Coronary artery (tissue), 2 donors: ENCODE results near the gene SLIT1.
A peak's percentile ranks its signal among the peaks of the same experiment; 100 is the strongest.

Experiments used
- DNase-seq: peaks from one replicate; pipeline ENCODE4 v3.0.0-alpha.2; 2017; ENCODE audit warnings: low spot score
- H3K27ac ChIP-seq, 2 donors: fragments of 200-600 bp; sonication (generic); one replicate each; pipeline ENCODE4 v1.5.1; 2016 to 2019
- H3K4me3 ChIP-seq: fragments of 200-600 bp; sonication (generic); 2 replicates; pipeline ENCODE4 v1.5.1; 2016; ENCODE audit warnings: mild to moderate bottlenecking, moderate library complexity
- CTCF ChIP-seq: fragments of 200-600 bp; sonication (generic); IDR thresholded peaks from one replicate; pipeline ENCODE4 v1.5.1; 2019; ENCODE audit warnings: antibody characterized with exemption

The SLIT1 gene

GRCh38 chr10:96991313-96991841 lies 194.4 kb downstream of the SLIT1 start:
- TF ChIP-seq CTCF: no peak
- H3K4me3 ChIP-seq: no peak overlapping the region
- peak overlapping the region in 1 of 2 donors; percentile 48 for H3K27ac ChIP-seq
- DNase-seq: no peak

- H3K4me3 ChIP-seq: no peak overlapping the region
- DNase-seq: no peak
- no peak for TF ChIP-seq CTCF
- H3K27ac ChIP-seq: peak overlapping the region in 1 of 2 donors; percentile 30
Observed at GRCh38 chr10:96988426-96988825, 197.3 kb downstream of the SLIT1 start.

GRCh38 chr10:96987842-96988175 lies 197.9 kb downstream of the SLIT1 start:
- no peak for DNase-seq
- no peak overlapping the region for H3K27ac ChIP-seq
- no peak overlapping the region for H3K4me3 ChIP-seq
- TF ChIP-seq CTCF: no peak

- no peak for TF ChIP-seq CTCF
- DNase-seq: no peak
- H3K4me3 ChIP-seq: no peak overlapping the region
- H3K27ac ChIP-seq: no peak overlapping the region
Observed at GRCh38 chr10:96987141-96987841, 198.5 kb downstream of the SLIT1 start.

GRCh38 chr10:96986200-96986856 lies 199.4 kb downstream of the SLIT1 start:
- Histone ChIP-seq H3K27ac (no peak overlapping the region), H3K4me3 (no peak overlapping the region)
- no peak for TF ChIP-seq CTCF
- no peak for DNase-seq

- no peak for TF ChIP-seq CTCF
- Histone ChIP-seq H3K4me3 (no peak overlapping the region), H3K27ac (no peak overlapping the region)
- DNase-seq: no peak
Observed at GRCh38 chr10:96984541-96985131, 201.1 kb downstream of the SLIT1 start.
